Measurements from ENCODE around the gene RFC2. TPM values are rescaled to one million over a fixed set of nuclear protein-coding genes. Genes with fewer than 3 reads are reported as not detected.

Gene RFC2
- total RNA-seq, 4 donors from 2014 or later = 4.9 to 31.4 (median 19.2) TPM

DNA sequence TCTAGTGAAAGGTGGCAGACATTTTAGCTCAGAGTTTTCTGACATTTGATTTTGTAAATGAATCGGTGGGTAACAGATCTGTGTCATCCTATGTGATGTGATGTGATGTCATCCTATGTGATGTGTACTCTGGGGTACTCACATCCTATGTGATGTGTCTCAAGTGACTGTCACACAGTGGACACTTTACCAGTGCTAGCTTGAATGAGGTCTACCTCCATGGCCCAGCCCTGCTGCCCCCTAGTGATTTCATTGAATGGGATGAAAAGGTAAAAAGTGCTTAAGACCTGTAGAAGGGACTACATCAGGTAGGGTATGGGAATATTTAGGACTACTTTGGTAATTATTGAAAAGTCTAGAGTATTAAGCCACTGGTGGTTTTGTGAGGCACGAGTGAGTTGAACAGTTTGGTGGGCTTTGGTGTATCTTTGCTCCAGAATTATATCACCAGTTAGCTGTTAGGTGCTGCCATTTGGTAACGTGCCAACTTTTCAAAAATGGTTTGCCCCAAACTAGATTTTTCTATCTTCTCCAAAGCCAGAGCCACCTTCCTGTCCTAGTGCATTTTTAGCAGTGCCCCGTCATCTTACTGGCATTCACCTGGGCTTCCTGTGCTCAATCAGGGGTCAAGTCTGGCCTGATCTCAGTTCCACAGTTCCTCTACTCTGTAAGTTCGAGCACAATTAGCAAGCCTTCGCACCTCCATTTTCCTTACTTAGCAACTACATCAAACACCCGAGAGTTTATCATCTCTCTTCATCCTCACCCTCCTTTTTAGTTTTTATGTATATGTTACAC, 70.3 kb downstream of the RFC2 start:
- Histone ChIP-seq H3K4me3 (no peak overlapping the region), H3K36me3 (no peaks in the 10 kb centered on the region), H3K9me3 (no peaks in the 10 kb centered on the region), H3K27ac (no peak overlapping the region), H3K4me1 (peaks cover 6 to 25% of the 10 kb centered on the region in 2 donors), H3K27me3 (no peaks in the 10 kb centered on the region)
- TF ChIP-seq, protein P1, sequence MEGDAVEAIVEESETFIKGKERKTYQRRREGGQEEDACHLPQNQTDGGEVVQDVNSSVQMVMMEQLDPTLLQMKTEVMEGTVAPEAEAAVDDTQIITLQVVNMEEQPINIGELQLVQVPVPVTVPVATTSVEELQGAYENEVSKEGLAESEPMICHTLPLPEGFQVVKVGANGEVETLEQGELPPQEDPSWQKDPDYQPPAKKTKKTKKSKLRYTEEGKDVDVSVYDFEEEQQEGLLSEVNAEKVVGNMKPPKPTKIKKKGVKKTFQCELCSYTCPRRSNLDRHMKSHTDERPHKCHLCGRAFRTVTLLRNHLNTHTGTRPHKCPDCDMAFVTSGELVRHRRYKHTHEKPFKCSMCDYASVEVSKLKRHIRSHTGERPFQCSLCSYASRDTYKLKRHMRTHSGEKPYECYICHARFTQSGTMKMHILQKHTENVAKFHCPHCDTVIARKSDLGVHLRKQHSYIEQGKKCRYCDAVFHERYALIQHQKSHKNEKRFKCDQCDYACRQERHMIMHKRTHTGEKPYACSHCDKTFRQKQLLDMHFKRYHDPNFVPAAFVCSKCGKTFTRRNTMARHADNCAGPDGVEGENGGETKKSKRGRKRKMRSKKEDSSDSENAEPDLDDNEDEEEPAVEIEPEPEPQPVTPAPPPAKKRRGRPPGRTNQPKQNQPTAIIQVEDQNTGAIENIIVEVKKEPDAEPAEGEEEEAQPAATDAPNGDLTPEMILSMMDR (IDR thresholded peaks at IDR 0.05) = no peak
- TF ChIP-seq POLR2A (IDR thresholded peaks at IDR 0.05) = no peak
- intact Hi-C loops (cut with DNase I; ENCODE audit: low total_unique reads) = no loop called here
- no peak for DNase-seq

- intact Hi-C loops (cut with DNase I; ENCODE audit: low total_unique reads) = no loop called here
- no peaks in the 10 kb centered on the region for H3K27me3 ChIP-seq
Measured at GRCh38 chr7:74183142-74183541, 71.1 kb downstream of the RFC2 start.

GRCh38 chr7:74182453-74183090, 71.6 kb downstream of the RFC2 start:
- Histone ChIP-seq H3K9me3 (no peaks in the 10 kb centered on the region), H3K36me3 (no peaks in the 10 kb centered on the region), H3K4me1 (peaks cover 6 to 25% of the 10 kb centered on the region in 2 donors), H3K27ac (no peak overlapping the region), H3K4me3 (no peak overlapping the region), H3K27me3 (no peaks in the 10 kb centered on the region)
- TF ChIP-seq, protein P1 (IDR thresholded peaks at IDR 0.05) = no peak
- TF ChIP-seq POLR2A (IDR thresholded peaks at IDR 0.05) = no peak
- no peak for DNase-seq
- intact Hi-C loops (cut with DNase I; ENCODE audit: low total_unique reads) = no loop called here

More at GRCh38 chr7:74183142-74183541, 71.1 kb downstream of the RFC2 start:
- DNase-seq = no peak
- peaks cover 6 to 25% of the 10 kb centered on the region in 2 donors for H3K4me1 ChIP-seq
- no peaks in the 10 kb centered on the region for H3K9me3 ChIP-seq
- H3K36me3 ChIP-seq = no peaks in the 10 kb centered on the region
- no peak overlapping the region for H3K27ac ChIP-seq
- H3K4me3 ChIP-seq = no peak overlapping the region
- TF ChIP-seq, protein P1 (IDR thresholded peaks at IDR 0.05) = no peak

DNA sequence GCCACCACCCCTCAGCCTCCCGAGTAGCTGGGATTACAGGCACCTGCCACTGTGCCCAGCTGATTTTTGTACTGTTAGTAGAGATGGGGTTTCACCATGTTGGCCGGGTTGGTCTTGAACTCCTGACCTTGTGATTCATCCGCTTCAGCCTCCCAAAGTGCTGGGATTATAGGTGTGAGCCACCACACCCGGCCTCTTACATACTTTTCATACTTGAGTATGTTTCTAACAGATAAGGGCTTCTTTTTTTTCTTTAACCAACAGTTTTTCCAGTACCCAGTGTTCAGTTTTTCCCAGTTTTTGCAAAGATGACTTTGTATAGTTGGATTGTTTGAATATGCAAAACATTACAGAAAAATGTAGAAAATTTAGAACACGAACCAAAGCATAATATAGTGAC, 72.4 kb downstream of the RFC2 start:
- Histone ChIP-seq H3K9me3 (no peaks in the 10 kb centered on the region), H3K4me1 (peaks cover 11 to 19% of the 10 kb centered on the region in 2 donors), H3K36me3 (no peaks in the 10 kb centered on the region), H3K4me3 (no peak overlapping the region), H3K27ac (no peak overlapping the region), H3K27me3 (no peaks in the 10 kb centered on the region)
- TF ChIP-seq POLR2A (IDR thresholded peaks at IDR 0.05) = no peak
- TF ChIP-seq, protein P1 (IDR thresholded peaks at IDR 0.05) = no peak
- no peak for DNase-seq
- intact Hi-C loops (cut with DNase I; ENCODE audit: low total_unique reads) = no loop called here

MicroRNAs within 50 kb of the gene (microRNA counts, 767-probe panel; counts per million panel counts)
- microRNA hsa-miR-590-3p (0 counts per million in 2 donors), microRNA hsa-miR-590-5p (2,458 to 3,483 counts per million in 2 donors)

Small RNA genes lying within 50 kb of the gene (microRNA-seq; reads per million reads assigned to microRNA genes)
- 133 reads per million, percentile 59 among the genes with 10 or more reads in this experiment for gene MIR590 (ENCODE audit: borderline microRNAs expressed, borderline replicate concordance)

Small RNA genes lying within 50 kb of the gene (small RNA-seq; reads per million reads assigned to genes)
- not detected for gene MIR590

Other genes with a start within 250 kb of the RFC2 start
- 100 to 1,000 TPM in 2 of 4 donors, 10 to 100 TPM in 1, 1 to 10 TPM in 1; 4.1 to 427 (median 92.4) TPM for gene ELN, start 226.2 kb downstream of the RFC2 start, total RNA-seq
- 10 to 100 TPM in 2 of 4 donors, 1 to 10 TPM in 2; 1.8 to 22.4 (median 11.4) TPM for gene LIMK1, start 170.6 kb downstream of the RFC2 start, total RNA-seq
- gene EIF4H, start 80.0 kb downstream of the RFC2 start, total RNA-seq = 100 to 1,000 TPM; 122 to 257 (median 193) TPM
- gene LAT2, start 44.4 kb downstream of the RFC2 start, total RNA-seq = 10 to 100 TPM in 1 of 4 donors, 1 to 10 TPM in 3; 2.1 to 14.4 (median 6.0) TPM
- gene CLIP2, start 35.0 kb upstream of the RFC2 start, total RNA-seq = 10 to 100 TPM; 20.3 to 41.8 (median 28.4) TPM
- gene GTF2IRD1, start 199.5 kb upstream of the RFC2 start, total RNA-seq = 10 to 100 TPM; 11.5 to 39.1 (median 22.5) TPM